ENCODE results near the gene ENO4. TPM values are rescaled to one million over a fixed set of nuclear protein-coding genes. Genes with fewer than 3 reads are reported as not detected.

Gene ENO4
- total and polyA plus RNA-seq, 10 of the 15 experiments (the other 5 are each of a cell fraction or from before 2014, with no cell fraction given): 0.12 to 0.37 (median 0.18) TPM; not detected in 7

DNA sequence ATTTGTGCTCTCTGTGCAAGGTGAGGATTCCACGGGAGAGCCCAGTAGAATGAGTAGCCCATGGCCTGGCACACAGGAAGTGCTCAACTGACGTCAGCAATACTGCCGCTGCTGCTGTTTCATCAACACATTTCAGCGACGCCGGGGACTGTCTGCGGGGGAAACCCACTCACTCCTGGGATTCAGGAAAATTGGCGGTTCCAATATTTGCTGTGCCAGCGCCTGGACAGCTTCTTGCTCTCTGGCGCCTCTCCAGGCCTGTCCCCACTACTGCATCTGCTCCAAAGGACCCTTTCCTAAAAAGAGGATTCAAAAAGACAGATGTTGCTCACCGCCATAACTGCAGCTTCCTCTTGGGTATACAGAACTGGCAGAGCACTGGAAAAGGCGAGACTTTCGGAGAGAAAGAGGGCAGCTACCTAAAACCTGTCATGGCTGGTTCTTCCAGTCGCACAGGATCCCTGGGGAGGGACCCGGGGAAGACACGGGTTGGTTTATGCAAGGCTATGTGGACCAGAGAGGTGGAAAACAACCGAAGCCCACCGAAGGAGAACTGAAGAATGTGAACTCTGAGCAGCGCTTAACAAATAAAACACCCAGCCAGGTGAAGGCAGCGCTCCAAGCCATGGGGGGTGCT, 39.7 kb upstream of the ENO4 start:
- RAD21 ChIA-PET (ENCODE audit: unreplicated experiment): no interaction called here
- no peaks in the 10 kb centered on the region for H3K79me2 ChIP-seq (ENCODE audit: control insufficient read depth, insufficient read depth, low read length)
- H3K36me3 ChIP-seq (ENCODE audit: control insufficient read depth in 2 of 2, insufficient read depth in 2 of 2, low read length in 1 of 2): no peaks in the 10 kb centered on the region
- CTCF ChIA-PET: interaction anchor here (1.4 to 1.7 kb wide), 3 partner anchors 9 to 28 kb away, joined by 4 to 5 read pairs (median 5); no protein-coding TSS in a partner anchor
- WGBS (ENCODE audit: insufficient coverage, insufficient replicate concordance, low lambda C conversion rate, missing lambda C conversion rate): 49% methylated on average over 20 of the region's 20 CpGs
- DNase-seq (ENCODE audit: low read depth, low spot score): no peak
- no peaks in the 10 kb centered on the region for H4K20me1 ChIP-seq (ENCODE audit: control insufficient read depth, insufficient read depth)
- H3K4me2 ChIP-seq (ENCODE audit: control insufficient read depth, insufficient read depth): no peak overlapping the region
- POLR2A ChIA-PET: no interaction called here
- intact Hi-C loops (cut with micrococcal nuclease; ENCODE audit: unreplicated experiment) (no loop called here), in situ Hi-C loops (cut with MboI) (no loop called here)
- H3K4me3 ChIP-seq: no peak overlapping the region
- no peak overlapping the region for H3K9ac ChIP-seq (ENCODE audit: control insufficient read depth, insufficient read depth, low read length)
- TF ChIP-seq EP300 (IDR thresholded peaks at IDR 0.05; ENCODE audit: borderline replicate concordance in 1 of 2, control insufficient read depth in 1 of 2, low read depth in 2 of 2, low read length in 2 of 2) (no peak), NFIC (IDR thresholded peaks at IDR 0.05; ENCODE audit: low read depth, low read length) (no peak), CTCF (IDR thresholded peaks at IDR 0.05 in 2 of 3, conservative IDR thresholded peaks at IDR 0.05 in 1 of 3; ENCODE audit: control insufficient read depth in 2 of 3, extremely low read depth in 1 of 3, insufficient read depth in 1 of 3, low read depth in 3 of 3, low read length in 3 of 3) (peak; percentile 15 to 35 (median 31); a peak in 4 of 6 replicates)
- BruUV-seq (replicated peaks): no TSS peak
- no peak for FAIRE-seq
- H3K27ac ChIP-seq (ENCODE audit: control insufficient read depth, insufficient read depth): no peak overlapping the region
- no peak overlapping the region for H2AFZ ChIP-seq (ENCODE audit: control insufficient read depth, low read depth, low read length)
- H3K9me3 ChIP-seq (replicated peaks; ENCODE audit: control insufficient read depth, insufficient read depth, low read length): no peaks in the 10 kb centered on the region
- H3K4me1 ChIP-seq (ENCODE audit: control insufficient read depth, insufficient read depth, low read length): no peaks in the 10 kb centered on the region
- H3K27me3 ChIP-seq (replicated peaks in 1 of 2; ENCODE audit: control insufficient read depth in 2 of 2, insufficient read depth in 2 of 2, low read length in 1 of 2): no peaks in the 10 kb centered on the region; a peak in 2 of 4 replicates
- no peak for ATAC-seq
- SMC1A ChIA-PET (ENCODE audit: uncharacterized antibody, unreplicated experiment): no interaction called here

GRCh38 chr10:116810120-116810500, 39.2 kb upstream of the ENO4 start:
- RAD21 ChIA-PET (ENCODE audit: unreplicated experiment): no interaction called here
- no peaks in the 10 kb centered on the region; a peak in 2 of 4 replicates for H3K27me3 ChIP-seq (replicated peaks in 1 of 2; ENCODE audit: control insufficient read depth in 2 of 2, insufficient read depth in 2 of 2, low read length in 1 of 2)
- ATAC-seq (no peak), FAIRE-seq (no peak), DNase-seq (ENCODE audit: low read depth, low spot score) (no peak)
- no peaks in the 10 kb centered on the region for H3K9me3 ChIP-seq (replicated peaks; ENCODE audit: control insufficient read depth, insufficient read depth, low read length)
- no peak overlapping the region for H3K4me3 ChIP-seq
- SMC1A ChIA-PET (ENCODE audit: uncharacterized antibody, unreplicated experiment): no interaction called here
- POLR2A ChIA-PET: no interaction called here
- intact Hi-C loops (cut with micrococcal nuclease; ENCODE audit: unreplicated experiment) (no loop called here), in situ Hi-C loops (cut with MboI) (no loop called here)
- WGBS (ENCODE audit: insufficient coverage, insufficient replicate concordance, low lambda C conversion rate, missing lambda C conversion rate): 50% methylated on average over 10 of the region's 10 CpGs
- H4K20me1 ChIP-seq (ENCODE audit: control insufficient read depth, insufficient read depth): no peaks in the 10 kb centered on the region
- no peak overlapping the region for H3K4me2 ChIP-seq (ENCODE audit: control insufficient read depth, insufficient read depth)
- H3K4me1 ChIP-seq (ENCODE audit: control insufficient read depth, insufficient read depth, low read length): no peaks in the 10 kb centered on the region
- H3K79me2 ChIP-seq (ENCODE audit: control insufficient read depth, insufficient read depth, low read length): no peaks in the 10 kb centered on the region
- no peaks in the 10 kb centered on the region for H3K36me3 ChIP-seq (ENCODE audit: control insufficient read depth in 2 of 2, insufficient read depth in 2 of 2, low read length in 1 of 2)
- CTCF ChIA-PET: interaction anchor here (1.0 to 1.7 kb wide), 4 partner anchors 10 to 43 kb away, joined by 3 to 5 read pairs (median 4); no protein-coding TSS in a partner anchor
- no peak overlapping the region for H2AFZ ChIP-seq (ENCODE audit: control insufficient read depth, low read depth, low read length)
- no peak overlapping the region for H3K9ac ChIP-seq (ENCODE audit: control insufficient read depth, insufficient read depth, low read length)
- no peak overlapping the region for H3K27ac ChIP-seq (ENCODE audit: control insufficient read depth, insufficient read depth)
- BruUV-seq (replicated peaks): no TSS peak
- TF ChIP-seq BCLAF1 (IDR thresholded peaks at IDR 0.05) (no peak), NBN (IDR thresholded peaks at IDR 0.05) (no peak), GABPA (IDR thresholded peaks at IDR 0.05; ENCODE audit: low read depth) (no peak), E4F1 (IDR thresholded peaks at IDR 0.05; ENCODE audit: borderline replicate concordance, partially characterized antibody) (no peak), PML (IDR thresholded peaks at IDR 0.05; ENCODE audit: low read length) (no peak)
